Measurements from ENCODE around the gene KANSL1. TPM values are rescaled to one million over a fixed set of nuclear protein-coding genes. Genes with fewer than 3 reads are reported as not detected.
"Not testable (repeated sequence)": the region's sequence is repeated elsewhere in the genome, so short reads cannot be mapped to it uniquely, and the experiment has no call there.

KANSL1 gene
- total RNA-seq, 2 donors from 2014 or later = 137 to 144 TPM

GRCh38 chr17:46020023-46020761 is 173.0 kb downstream of the KANSL1 start:
- no peaks in the 10 kb centered on the region for H3K9me3 Mint-ChIP-seq
- Histone ChIP-seq H3K27ac (ENCODE audit: low read depth, low read length) (no peak overlapping the region), H3K27me3 (ENCODE audit: control insufficient read depth, insufficient read depth, low read length, poor library complexity, severe bottlenecking) (no peaks in the 10 kb centered on the region), H3K9me3 (ENCODE audit: control insufficient read depth, low read length) (no peaks in the 10 kb centered on the region), H3K36me3 (ENCODE audit: control insufficient read depth, insufficient read depth, low read length) (no peaks in the 10 kb centered on the region), H3K4me1 (ENCODE audit: control insufficient read depth, insufficient read depth, low read length) (no peaks in the 10 kb centered on the region), H3K4me3 (ENCODE audit: low read length) (no peak overlapping the region), H3K9ac (ENCODE audit: extremely low read depth, low read length, poor library complexity, severe bottlenecking) (no peak overlapping the region)
- 93 to 97% methylated on average over 10 to 14 of the region's 14 CpGs for WGBS, 2 experiments (ENCODE audit: insufficient coverage in 1 of 2, insufficient read length in 1 of 2)
- no peaks in the 10 kb centered on the region for H3K4me1 Mint-ChIP-seq
- H3K36me3 Mint-ChIP-seq (ENCODE audit: low read depth) = peaks cover 18% of the 10 kb centered on the region
- H3K27ac Mint-ChIP-seq = no peak overlapping the region
- no peak for TF ChIP-seq CTCF (conservative IDR thresholded peaks at IDR 0.05)
- no peak overlapping the region for H3K4me3 Mint-ChIP-seq
- no peak for DNase-seq
- no peaks in the 10 kb centered on the region for H3K27me3 Mint-ChIP-seq (ENCODE audit: insufficient read depth)

GRCh38 chr17:46019408-46019925 is 173.8 kb downstream of the KANSL1 start:
- DNase-seq; H3K4me1 Mint-ChIP-seq; H3K36me3 ChIP-seq (ENCODE audit: control insufficient read depth, insufficient read depth, low read length); H3K27me3 ChIP-seq (ENCODE audit: control insufficient read depth, insufficient read depth, low read length, poor library complexity, severe bottlenecking); H3K9me3 ChIP-seq (ENCODE audit: control insufficient read depth, low read length); H3K9me3 Mint-ChIP-seq; H3K27ac ChIP-seq (ENCODE audit: low read depth, low read length); H3K27me3 Mint-ChIP-seq (ENCODE audit: insufficient read depth); H3K4me3 Mint-ChIP-seq; H3K4me3 ChIP-seq (ENCODE audit: low read length); H3K27ac Mint-ChIP-seq; H3K4me1 ChIP-seq (ENCODE audit: control insufficient read depth, insufficient read depth, low read length); H3K9ac ChIP-seq (ENCODE audit: extremely low read depth, low read length, poor library complexity, severe bottlenecking): not testable (repeated sequence)
- H3K36me3 Mint-ChIP-seq (ENCODE audit: low read depth) = peaks cover 17% of the 10 kb centered on the region
- 94 to 96% methylated on average over 7 to 8 of the region's 8 CpGs for WGBS, 2 experiments (ENCODE audit: insufficient coverage in 1 of 2, insufficient read length in 1 of 2)

GRCh38 chr17:46013502-46014165 is 179.6 kb downstream of the KANSL1 start:
- Mint-ChIP-seq H3K4me1 (no peaks in the 10 kb centered on the region), H3K4me3 (no peak overlapping the region), H3K9me3 (no peaks in the 10 kb centered on the region), H3K36me3 (ENCODE audit: low read depth) (no peaks in the 10 kb centered on the region), H3K27me3 (ENCODE audit: insufficient read depth) (no peaks in the 10 kb centered on the region), H3K27ac (no peak overlapping the region)
- Histone ChIP-seq H3K9ac (ENCODE audit: extremely low read depth, low read length, poor library complexity, severe bottlenecking) (no peak overlapping the region), H3K9me3 (ENCODE audit: control insufficient read depth, low read length) (no peaks in the 10 kb centered on the region), H3K4me1 (ENCODE audit: control insufficient read depth, insufficient read depth, low read length) (no peaks in the 10 kb centered on the region), H3K27me3 (ENCODE audit: control insufficient read depth, insufficient read depth, low read length, poor library complexity, severe bottlenecking) (no peaks in the 10 kb centered on the region), H3K4me3 (ENCODE audit: low read length) (no peak overlapping the region), H3K36me3 (ENCODE audit: control insufficient read depth, insufficient read depth, low read length) (no peaks in the 10 kb centered on the region), H3K27ac (ENCODE audit: low read depth, low read length) (peak overlapping the region; percentile 38)
- 79 to 93% methylated on average over 9 of the region's 9 CpGs for WGBS, 2 experiments (ENCODE audit: insufficient coverage in 1 of 2, insufficient read length in 1 of 2)
- TF ChIP-seq CTCF (conservative IDR thresholded peaks at IDR 0.05) = no peak
- no peak for DNase-seq
